Adipocyte (in vitro differentiated cells): Measurements from ENCODE around the gene CBFA2T3.
"Not testable (repeated sequence)": the region's sequence is repeated elsewhere in the genome, so short reads cannot be mapped to it uniquely, and the experiment has no call there.

ENCODE experiments used
- DNase-seq: peaks from one replicate; pipeline ENCODE4 v3.0.0-alpha.2; 2015; ENCODE audit warnings: low read depth
- H3K27me3 ChIP-seq: replicated peaks from 2 replicates; pipeline ENCODE4 v1.7.0; 2013; ENCODE audit warnings: mild to moderate bottlenecking, low read length, moderate library complexity; ENCODE audit not compliant: control insufficient read depth, insufficient read depth
- H3K36me3 ChIP-seq: 2 replicates; pipeline ENCODE4 v1.7.0; 2013; ENCODE audit warnings: low read length, mild to moderate bottlenecking, moderate library complexity; ENCODE audit not compliant: control insufficient read depth, insufficient read depth, severe bottlenecking
- H3K4me1 ChIP-seq: 2 replicates; pipeline ENCODE4 v1.7.0; 2013; ENCODE audit warnings: mild to moderate bottlenecking, low read length, moderate library complexity; ENCODE audit not compliant: control insufficient read depth, insufficient read depth
- H3K4me3 ChIP-seq: 2 replicates; pipeline ENCODE4 v1.7.0; 2013; ENCODE audit warnings: mild to moderate bottlenecking, low read length, moderate library complexity
- H3K9ac ChIP-seq: 2 replicates; pipeline ENCODE4 v1.7.0; 2013; ENCODE audit warnings: mild to moderate bottlenecking, low read length, moderate library complexity
- H3K9me3 ChIP-seq: 2 replicates; pipeline ENCODE4 v1.7.0; 2013; ENCODE audit warnings: mild to moderate bottlenecking, low read length, moderate library complexity; ENCODE audit not compliant: control insufficient read depth

The CBFA2T3 gene

GRCh38 chr16:89002081-89002480 lies 25.1 kb upstream of the CBFA2T3 start:
- not testable (repeated sequence) for H3K9ac ChIP-seq, H3K36me3 ChIP-seq, DNase-seq, H3K4me3 ChIP-seq, H3K4me1 ChIP-seq
- peaks cover 42% of the 10 kb centered on the region for H3K9me3 ChIP-seq
- peaks cover 19% of the 10 kb centered on the region for H3K27me3 ChIP-seq

- H3K9ac ChIP-seq = no peak overlapping the region
- no peaks in the 10 kb centered on the region for H3K36me3 ChIP-seq
- no peak for DNase-seq
- H3K9me3 ChIP-seq = peaks cover 44% of the 10 kb centered on the region
- no peak overlapping the region for H3K4me3 ChIP-seq
- H3K27me3 ChIP-seq = peaks cover 19% of the 10 kb centered on the region
- H3K4me1 ChIP-seq = no peaks in the 10 kb centered on the region
Measured at GRCh38 chr16:89001117-89002027, 24.4 kb upstream of the CBFA2T3 start.

- DNase-seq = no peak
- Histone ChIP-seq H3K4me3 (no peak overlapping the region), H3K9ac (no peak overlapping the region), H3K27me3 (peaks cover 27% of the 10 kb centered on the region), H3K9me3 (peaks cover 44% of the 10 kb centered on the region), H3K36me3 (no peaks in the 10 kb centered on the region), H3K4me1 (no peaks in the 10 kb centered on the region)
Measured at GRCh38 chr16:89000207-89000959, 23.4 kb upstream of the CBFA2T3 start.

GRCh38 chr16:88999457-89000206 lies 22.6 kb upstream of the CBFA2T3 start:
- Histone ChIP-seq H3K36me3 (no peaks in the 10 kb centered on the region), H3K4me3 (no peak overlapping the region), H3K4me1 (no peaks in the 10 kb centered on the region), H3K9ac (no peak overlapping the region), H3K27me3 (peaks cover 35% of the 10 kb centered on the region), H3K9me3 (peaks cover 44% of the 10 kb centered on the region)
- DNase-seq = no peak

- Histone ChIP-seq H3K36me3 (no peaks in the 10 kb centered on the region), H3K4me1 (no peaks in the 10 kb centered on the region)
- no peak for DNase-seq
Measured at GRCh38 chr16:88995746-88996535, 18.9 kb upstream of the CBFA2T3 start.

GRCh38 chr16:88995194-88995593 lies 18.2 kb upstream of the CBFA2T3 start:
- Histone ChIP-seq H3K9me3 (peaks cover 29% of the 10 kb centered on the region), H3K4me1 (no peaks in the 10 kb centered on the region), H3K27me3 (peaks cover 49% of the 10 kb centered on the region), H3K36me3 (no peaks in the 10 kb centered on the region), H3K4me3 (no peak overlapping the region), H3K9ac (no peak overlapping the region)
- DNase-seq = no peak

More at GRCh38 chr16:88995746-88996535, 18.9 kb upstream of the CBFA2T3 start:
- Histone ChIP-seq H3K27me3 (peaks cover 49% of the 10 kb centered on the region), H3K9ac (no peak overlapping the region), H3K4me3 (no peak overlapping the region), H3K9me3 (peaks cover 35% of the 10 kb centered on the region)

- DNase-seq = no peak
Measured at GRCh38 chr16:88994695-88995094, 17.7 kb upstream of the CBFA2T3 start.

GRCh38 chr16:88993946-88994600 lies 17.1 kb upstream of the CBFA2T3 start:
- no peak for DNase-seq
- no peaks in the 10 kb centered on the region for H3K36me3 ChIP-seq
- no peak overlapping the region for H3K4me3 ChIP-seq
- peaks cover 22% of the 10 kb centered on the region for H3K9me3 ChIP-seq
- H3K9ac ChIP-seq = no peak overlapping the region
- H3K27me3 ChIP-seq = peaks cover 51% of the 10 kb centered on the region
- no peaks in the 10 kb centered on the region for H3K4me1 ChIP-seq

More at GRCh38 chr16:88994695-88995094, 17.7 kb upstream of the CBFA2T3 start:
- peaks cover 24% of the 10 kb centered on the region for H3K9me3 ChIP-seq
- no peaks in the 10 kb centered on the region for H3K36me3 ChIP-seq
- H3K27me3 ChIP-seq = peaks cover 48% of the 10 kb centered on the region
- H3K9ac ChIP-seq = no peak overlapping the region
- H3K4me3 ChIP-seq = no peak overlapping the region
- no peaks in the 10 kb centered on the region for H3K4me1 ChIP-seq

GRCh38 chr16:88993166-88993761 lies 16.3 kb upstream of the CBFA2T3 start:
- H3K27me3 ChIP-seq = peaks cover 56% of the 10 kb centered on the region
- DNase-seq = no peak
- no peaks in the 10 kb centered on the region for H3K4me1 ChIP-seq
- H3K36me3 ChIP-seq = no peaks in the 10 kb centered on the region
- peaks cover 14% of the 10 kb centered on the region for H3K9me3 ChIP-seq
- H3K4me3 ChIP-seq = no peak overlapping the region
- no peak overlapping the region for H3K9ac ChIP-seq
